ENCODE measurements around the gene COLEC11.

DNA sequence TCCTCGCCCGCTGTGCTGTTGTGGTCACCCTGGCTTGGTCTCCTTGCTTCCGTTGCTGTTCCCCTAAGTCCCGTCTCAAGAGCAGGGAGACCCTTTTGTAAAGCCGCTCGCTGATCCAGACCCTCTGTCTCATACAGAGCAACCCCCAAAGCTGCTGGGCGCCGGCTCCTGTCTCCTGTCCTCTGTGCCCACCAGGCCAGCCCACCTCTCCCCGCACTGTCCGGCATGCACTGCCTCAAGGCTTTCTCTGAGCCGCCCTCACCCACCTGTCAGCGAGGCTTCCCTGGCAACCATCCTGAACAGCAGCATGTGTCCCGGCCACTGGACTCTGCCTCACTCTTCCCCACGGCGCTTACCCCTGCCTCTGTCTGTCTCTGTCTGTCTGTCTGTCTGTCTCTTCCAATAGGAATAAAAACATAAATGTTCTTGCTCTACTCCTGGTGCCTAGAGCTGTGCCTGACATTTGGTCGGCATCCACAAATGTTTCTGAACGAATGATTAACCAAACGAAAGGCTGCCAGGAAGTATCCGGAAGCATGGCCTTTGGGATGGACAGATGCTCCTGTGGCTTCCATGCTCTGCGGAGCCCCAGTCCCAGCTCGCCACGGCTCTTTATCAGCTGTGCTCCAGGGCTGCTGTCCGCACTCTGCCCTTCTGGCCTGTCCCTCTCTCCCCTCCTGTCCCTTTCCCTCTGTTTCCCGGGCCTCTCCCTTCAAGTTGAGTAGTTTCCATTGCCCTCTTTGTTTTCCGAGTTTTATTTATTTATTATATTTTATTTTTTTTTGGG is 7.8 kb downstream of the COLEC11 start:
- TF ChIP-seq, protein P1, sequence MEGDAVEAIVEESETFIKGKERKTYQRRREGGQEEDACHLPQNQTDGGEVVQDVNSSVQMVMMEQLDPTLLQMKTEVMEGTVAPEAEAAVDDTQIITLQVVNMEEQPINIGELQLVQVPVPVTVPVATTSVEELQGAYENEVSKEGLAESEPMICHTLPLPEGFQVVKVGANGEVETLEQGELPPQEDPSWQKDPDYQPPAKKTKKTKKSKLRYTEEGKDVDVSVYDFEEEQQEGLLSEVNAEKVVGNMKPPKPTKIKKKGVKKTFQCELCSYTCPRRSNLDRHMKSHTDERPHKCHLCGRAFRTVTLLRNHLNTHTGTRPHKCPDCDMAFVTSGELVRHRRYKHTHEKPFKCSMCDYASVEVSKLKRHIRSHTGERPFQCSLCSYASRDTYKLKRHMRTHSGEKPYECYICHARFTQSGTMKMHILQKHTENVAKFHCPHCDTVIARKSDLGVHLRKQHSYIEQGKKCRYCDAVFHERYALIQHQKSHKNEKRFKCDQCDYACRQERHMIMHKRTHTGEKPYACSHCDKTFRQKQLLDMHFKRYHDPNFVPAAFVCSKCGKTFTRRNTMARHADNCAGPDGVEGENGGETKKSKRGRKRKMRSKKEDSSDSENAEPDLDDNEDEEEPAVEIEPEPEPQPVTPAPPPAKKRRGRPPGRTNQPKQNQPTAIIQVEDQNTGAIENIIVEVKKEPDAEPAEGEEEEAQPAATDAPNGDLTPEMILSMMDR (IDR thresholded peaks at IDR 0.05; ENCODE audit: poor library complexity), result no peak
- TF ChIP-seq EZH2 (IDR thresholded peaks at IDR 0.05; ENCODE audit: borderline replicate concordance), result no peak

All from hepatocyte (in vitro differentiated cells).